Mammary epithelial cell (primary cell): ENCODE data around the gene PHGDH.

ENCODE experiments used
- EZH2 ChIP-seq: IDR thresholded peaks from 2 replicates; pipeline ENCODE4 v1.6.1; 2012; ENCODE audit warnings: low read length, inconsistent platforms, borderline replicate concordance
- TF ChIP-seq, protein P1 (sequence below), 2 donors: IDR thresholded peaks in 1 of 2; conservative IDR thresholded peaks in 1 of 2; 2 replicates each; pipeline ENCODE4 v1.5.1; 2011 to 2012; ENCODE audit warnings: inconsistent platforms in 2 of 2, low read length in 2 of 2, mild to moderate bottlenecking in 2 of 2, control low read depth in 1 of 2, low read depth in 1 of 2; ENCODE audit not compliant: insufficient read depth in 1 of 2; ENCODE audit errors: extremely low read depth in 1 of 2

DNA sequence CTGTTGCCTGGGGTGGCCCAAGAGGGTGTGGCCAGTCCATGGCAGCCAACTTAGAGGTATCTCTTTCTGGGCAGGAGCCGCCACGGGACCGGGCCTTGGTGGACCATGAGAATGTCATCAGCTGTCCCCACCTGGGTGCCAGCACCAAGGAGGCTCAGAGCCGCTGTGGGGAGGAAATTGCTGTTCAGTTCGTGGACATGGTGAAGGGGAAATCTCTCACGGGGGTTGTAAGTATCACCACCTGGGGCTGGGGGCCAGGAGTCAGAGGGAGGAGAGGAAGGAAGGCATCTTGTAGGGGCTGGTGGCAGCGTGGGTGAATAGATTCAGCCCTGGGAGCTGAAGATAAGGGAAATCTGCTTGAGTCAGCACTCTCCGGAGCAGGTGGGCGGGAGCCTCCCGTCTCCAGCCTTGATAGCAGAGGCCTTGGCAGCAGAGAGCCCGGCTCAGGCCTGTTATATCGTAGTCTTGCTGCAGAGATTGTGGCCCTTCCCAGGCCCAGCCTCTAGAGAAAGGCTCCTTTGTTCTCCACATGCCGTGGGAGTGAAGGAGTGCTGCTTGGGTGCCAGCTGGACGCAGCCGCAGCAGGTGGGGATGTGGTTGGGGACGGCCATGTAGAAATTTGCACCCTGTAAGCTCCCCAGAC, 25.4 kb downstream of the PHGDH start:
- TF ChIP-seq, protein P1, sequence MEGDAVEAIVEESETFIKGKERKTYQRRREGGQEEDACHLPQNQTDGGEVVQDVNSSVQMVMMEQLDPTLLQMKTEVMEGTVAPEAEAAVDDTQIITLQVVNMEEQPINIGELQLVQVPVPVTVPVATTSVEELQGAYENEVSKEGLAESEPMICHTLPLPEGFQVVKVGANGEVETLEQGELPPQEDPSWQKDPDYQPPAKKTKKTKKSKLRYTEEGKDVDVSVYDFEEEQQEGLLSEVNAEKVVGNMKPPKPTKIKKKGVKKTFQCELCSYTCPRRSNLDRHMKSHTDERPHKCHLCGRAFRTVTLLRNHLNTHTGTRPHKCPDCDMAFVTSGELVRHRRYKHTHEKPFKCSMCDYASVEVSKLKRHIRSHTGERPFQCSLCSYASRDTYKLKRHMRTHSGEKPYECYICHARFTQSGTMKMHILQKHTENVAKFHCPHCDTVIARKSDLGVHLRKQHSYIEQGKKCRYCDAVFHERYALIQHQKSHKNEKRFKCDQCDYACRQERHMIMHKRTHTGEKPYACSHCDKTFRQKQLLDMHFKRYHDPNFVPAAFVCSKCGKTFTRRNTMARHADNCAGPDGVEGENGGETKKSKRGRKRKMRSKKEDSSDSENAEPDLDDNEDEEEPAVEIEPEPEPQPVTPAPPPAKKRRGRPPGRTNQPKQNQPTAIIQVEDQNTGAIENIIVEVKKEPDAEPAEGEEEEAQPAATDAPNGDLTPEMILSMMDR (conservative IDR thresholded peaks at IDR 0.05 in 1 of 2, IDR thresholded peaks at IDR 0.05 in 1 of 2; ENCODE audit: extremely low read depth in 1 of 2, insufficient read depth in 1 of 2, low read depth in 1 of 2, low read length in 2 of 2) = no peak
- no peak for TF ChIP-seq EZH2
